ENCODE measurements around the gene FILIP1.
"Not testable (repeated sequence)": the region's sequence is repeated elsewhere in the genome, so short reads cannot be mapped to it uniquely, and the experiment has no call there.

DNA sequence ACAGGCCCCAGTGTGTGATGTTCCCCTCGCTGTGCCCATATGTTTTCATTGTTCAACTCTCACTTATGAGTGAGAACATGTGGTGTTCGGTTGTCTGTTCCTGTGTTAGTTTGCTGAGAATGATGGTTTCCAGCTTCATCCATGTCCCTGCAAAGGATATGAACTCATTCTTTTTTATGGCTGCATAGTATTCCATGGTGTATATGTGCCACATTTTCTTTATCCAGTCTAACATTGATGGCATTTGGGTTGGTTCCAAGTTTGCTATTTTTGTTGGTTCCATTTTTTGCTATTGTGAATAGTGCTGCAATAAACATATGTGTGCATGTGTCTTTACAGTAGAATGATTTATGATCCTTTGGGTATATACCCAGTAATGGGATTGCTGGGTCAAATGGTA is 83.0 kb downstream of the FILIP1 start:
- TF ChIP-seq, protein P1, sequence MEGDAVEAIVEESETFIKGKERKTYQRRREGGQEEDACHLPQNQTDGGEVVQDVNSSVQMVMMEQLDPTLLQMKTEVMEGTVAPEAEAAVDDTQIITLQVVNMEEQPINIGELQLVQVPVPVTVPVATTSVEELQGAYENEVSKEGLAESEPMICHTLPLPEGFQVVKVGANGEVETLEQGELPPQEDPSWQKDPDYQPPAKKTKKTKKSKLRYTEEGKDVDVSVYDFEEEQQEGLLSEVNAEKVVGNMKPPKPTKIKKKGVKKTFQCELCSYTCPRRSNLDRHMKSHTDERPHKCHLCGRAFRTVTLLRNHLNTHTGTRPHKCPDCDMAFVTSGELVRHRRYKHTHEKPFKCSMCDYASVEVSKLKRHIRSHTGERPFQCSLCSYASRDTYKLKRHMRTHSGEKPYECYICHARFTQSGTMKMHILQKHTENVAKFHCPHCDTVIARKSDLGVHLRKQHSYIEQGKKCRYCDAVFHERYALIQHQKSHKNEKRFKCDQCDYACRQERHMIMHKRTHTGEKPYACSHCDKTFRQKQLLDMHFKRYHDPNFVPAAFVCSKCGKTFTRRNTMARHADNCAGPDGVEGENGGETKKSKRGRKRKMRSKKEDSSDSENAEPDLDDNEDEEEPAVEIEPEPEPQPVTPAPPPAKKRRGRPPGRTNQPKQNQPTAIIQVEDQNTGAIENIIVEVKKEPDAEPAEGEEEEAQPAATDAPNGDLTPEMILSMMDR (IDR thresholded peaks at IDR 0.05; ENCODE audit: borderline replicate concordance, extremely low read depth, low read length, poor library complexity, severe bottlenecking), result not testable (repeated sequence)
- not testable (repeated sequence) for TF ChIP-seq EZH2 (IDR thresholded peaks at IDR 0.05; ENCODE audit: borderline replicate concordance, low read depth, low read length, severe bottlenecking)

All from DND-41 (cell line).